ENCODE measurements around the gene EXOSC7.

The EXOSC7 gene

GRCh38 chr3:44954304-44954703, 21.7 kb upstream of the EXOSC7 start:
- H3K27ac ChIP-seq: no peak overlapping the region
- no peak for TF ChIP-seq ZFX (IDR thresholded peaks at IDR 0.05)
- TF ChIP-seq CTCF (conservative IDR thresholded peaks at IDR 0.05): no peak

- TF ChIP-seq CTCF (conservative IDR thresholded peaks at IDR 0.05): no peak
- no peak for TF ChIP-seq ZFX (IDR thresholded peaks at IDR 0.05)
- no peak overlapping the region for H3K27ac ChIP-seq
Observed at GRCh38 chr3:44954962-44955361, 21.1 kb upstream of the EXOSC7 start.

GRCh38 chr3:44955917-44956316, 20.1 kb upstream of the EXOSC7 start:
- TF ChIP-seq ZFX (IDR thresholded peaks at IDR 0.05) (no peak), CTCF (conservative IDR thresholded peaks at IDR 0.05) (no peak)
- H3K27ac ChIP-seq: no peak overlapping the region

GRCh38 chr3:44957986-44958385, 18.1 kb upstream of the EXOSC7 start:
- no peak overlapping the region for H3K27ac ChIP-seq
- TF ChIP-seq ZFX (IDR thresholded peaks at IDR 0.05): no peak
- no peak for TF ChIP-seq CTCF (conservative IDR thresholded peaks at IDR 0.05)

- peak overlapping the region; percentile 24 for H3K27ac ChIP-seq
- TF ChIP-seq CTCF (conservative IDR thresholded peaks at IDR 0.05): no peak
- TF ChIP-seq ZFX (IDR thresholded peaks at IDR 0.05): no peak
Observed at GRCh38 chr3:44958386-44958785, 17.7 kb upstream of the EXOSC7 start.

GRCh38 chr3:44960387-44961026, 15.5 kb upstream of the EXOSC7 start:
- TF ChIP-seq CTCF (conservative IDR thresholded peaks at IDR 0.05): no peak
- no peak for TF ChIP-seq ZFX (IDR thresholded peaks at IDR 0.05)
- no peak overlapping the region for H3K27ac ChIP-seq

GRCh38 chr3:44961888-44962287, 14.2 kb upstream of the EXOSC7 start:
- H3K27ac ChIP-seq: no peak overlapping the region
- no peak for TF ChIP-seq CTCF (conservative IDR thresholded peaks at IDR 0.05)
- TF ChIP-seq ZFX (IDR thresholded peaks at IDR 0.05): no peak
